H9 (cell line): Measurements from ENCODE around the gene SLC38A1. TPM values are rescaled to one million over a fixed set of nuclear protein-coding genes. Genes with fewer than 3 reads are reported as not detected.

ENCODE experiments used
- DNase-seq: peaks from one replicate; pipeline ENCODE4 v3.0.0-alpha.2; 2017
- H2AFZ ChIP-seq: one replicate; pipeline ENCODE4 v1.6.1; 2013; ENCODE audit warnings: mild to moderate bottlenecking, low read length, control low read depth, moderate library complexity
- H2AK5ac ChIP-seq: 2 replicates; pipeline ENCODE4 v1.6.1; 2013; ENCODE audit warnings: low read length, control low read depth, mixed read lengths; ENCODE audit not compliant: insufficient read length
- H2BK120ac ChIP-seq: one replicate; pipeline ENCODE4 v1.6.1; 2013; ENCODE audit warnings: low read depth, mild to moderate bottlenecking, low read length, control low read depth, inconsistent platforms; ENCODE audit not compliant: poor library complexity, severe bottlenecking
- H2BK12ac ChIP-seq: 2 replicates; pipeline ENCODE4 v1.6.1; 2013; ENCODE audit warnings: low read length, control low read depth, mixed read lengths, low read depth; ENCODE audit not compliant: insufficient read length
- H2BK15ac ChIP-seq: 2 replicates; pipeline ENCODE4 v1.6.1; 2013; ENCODE audit warnings: low read depth, low read length, control low read depth
- H2BK20ac ChIP-seq: one replicate; pipeline ENCODE4 v1.6.1; 2013; ENCODE audit warnings: low read depth, mild to moderate bottlenecking, low read length, control low read depth, inconsistent platforms; ENCODE audit not compliant: poor library complexity, severe bottlenecking
- H2BK5ac ChIP-seq: 2 replicates; pipeline ENCODE4 v1.6.1; 2013; ENCODE audit warnings: low read length, control low read depth, mixed read lengths; ENCODE audit not compliant: insufficient read length
- H3K14ac ChIP-seq: 2 replicates; pipeline ENCODE4 v1.6.1; 2013; ENCODE audit warnings: low read length, control low read depth; ENCODE audit not compliant: insufficient read depth
- H3K18ac ChIP-seq: 2 replicates; pipeline ENCODE4 v1.6.1; 2013; ENCODE audit warnings: low read depth, mild to moderate bottlenecking, mixed read lengths, low read length, control low read depth; ENCODE audit not compliant: insufficient read length
- H3K23ac ChIP-seq: 2 replicates; pipeline ENCODE4 v1.6.1; 2013; ENCODE audit warnings: low read length, control low read depth, mixed read lengths, low read depth; ENCODE audit not compliant: insufficient read length
- H3K23me2 ChIP-seq: 2 replicates; pipeline ENCODE4 v1.6.1; 2013; ENCODE audit warnings: low read depth, mild to moderate bottlenecking, mixed read lengths, low read length, control low read depth; ENCODE audit not compliant: insufficient read length, poor library complexity, severe bottlenecking
- H3K27ac ChIP-seq: 2 replicates; pipeline ENCODE4 v1.5.1; 2013; ENCODE audit warnings: low read length, control low read depth, mixed read lengths, low read depth; ENCODE audit not compliant: insufficient read length
- H3K27me3 ChIP-seq: 2 replicates; pipeline ENCODE4 v1.6.1; 2013; ENCODE audit warnings: low read length, control low read depth, inconsistent platforms; ENCODE audit not compliant: insufficient read depth
- H3K4ac ChIP-seq: 2 replicates; pipeline ENCODE4 v1.6.1; 2013; ENCODE audit warnings: low read depth, mild to moderate bottlenecking, control low read depth, inconsistent platforms, low read length, moderate library complexity
- H3K4me1 ChIP-seq: 2 replicates; pipeline ENCODE4 v1.6.1; 2013; ENCODE audit warnings: low read length, control low read depth, inconsistent platforms; ENCODE audit not compliant: insufficient read depth
- H3K4me2 ChIP-seq: 2 replicates; pipeline ENCODE4 v1.6.1; 2013; ENCODE audit warnings: low read length, control low read depth, mixed read lengths; ENCODE audit not compliant: insufficient read length, insufficient read depth
- H3K56ac ChIP-seq: 2 replicates; pipeline ENCODE4 v1.6.1; 2013; ENCODE audit warnings: low read depth, mild to moderate bottlenecking, mixed read lengths, low read length, control low read depth; ENCODE audit not compliant: insufficient read length
- H3K79me1 ChIP-seq: 2 replicates; pipeline ENCODE4 v1.6.1; 2013; ENCODE audit warnings: low read depth, mild to moderate bottlenecking, moderate library complexity, low read length, control low read depth, inconsistent platforms; ENCODE audit not compliant: insufficient read depth, poor library complexity, severe bottlenecking
- H3K79me2 ChIP-seq: 2 replicates; pipeline ENCODE4 v1.6.1; 2013; ENCODE audit warnings: low read length, control low read depth, inconsistent platforms; ENCODE audit not compliant: insufficient read depth
- H3K9ac ChIP-seq: 2 replicates; pipeline ENCODE4 v1.6.1; 2013; ENCODE audit warnings: low read length, control low read depth, mixed read lengths; ENCODE audit not compliant: insufficient read length; ENCODE audit errors: extremely low read depth
- H3K9me3 ChIP-seq: one replicate; pipeline ENCODE4 v1.6.1; 2013; ENCODE audit warnings: low read depth, low read length, inconsistent platforms; ENCODE audit not compliant: control insufficient read depth
- H3T11ph ChIP-seq: one replicate; pipeline ENCODE4 v1.6.1; 2013; ENCODE audit warnings: mild to moderate bottlenecking, low read length, control low read depth, inconsistent platforms
- H4K20me1 ChIP-seq: one replicate; pipeline ENCODE4 v1.6.1; 2013; ENCODE audit not compliant: control insufficient read depth, insufficient read length, insufficient read depth
- H4K5ac ChIP-seq: 2 replicates; pipeline ENCODE4 v1.6.1; 2013; ENCODE audit warnings: low read depth, mild to moderate bottlenecking, mixed read lengths, low read length, control low read depth; ENCODE audit not compliant: insufficient read length
- H4K8ac ChIP-seq: replicated peaks from 2 replicates; pipeline ENCODE4 v1.6.1; 2013; ENCODE audit warnings: low read length, control low read depth, mixed read lengths, low read depth; ENCODE audit not compliant: insufficient read length
- H4K91ac ChIP-seq: 2 replicates; pipeline ENCODE4 v1.6.1; 2013; ENCODE audit warnings: low read depth, mild to moderate bottlenecking, moderate library complexity, mixed read lengths, low read length, control low read depth; ENCODE audit not compliant: insufficient read length
- H3K27ac Mint-ChIP-seq, 3 experiments: 2 replicates in 2 of 3; 3 replicates in 1 of 3; pipeline ENCODE4 v1.8.0; 2020 to 2021; ENCODE audit warnings: mixed read lengths in 3 of 3, mild to moderate bottlenecking in 1 of 3, moderate library complexity in 1 of 3
- H3K27me3 Mint-ChIP-seq: 2 replicates; pipeline ENCODE4 v1.8.0; 2021; ENCODE audit warnings: low read depth, mild to moderate bottlenecking, moderate library complexity, mixed read lengths
- H3K36me3 Mint-ChIP-seq, 3 experiments: 2 replicates in 2 of 3; 3 replicates in 1 of 3; pipeline ENCODE4 v1.8.0; 2020 to 2021; ENCODE audit warnings: low read depth in 3 of 3, mixed read lengths in 3 of 3; ENCODE audit not compliant: insufficient read depth in 1 of 3
- H3K4me1 Mint-ChIP-seq, 2 experiments: 2 replicates each; pipeline ENCODE4 v1.8.0; 2020; ENCODE audit warnings: mixed read lengths in 2 of 2
- H3K4me3 Mint-ChIP-seq, 2 experiments: 2 replicates in 1 of 2; 3 replicates in 1 of 2; pipeline ENCODE4 v1.8.0; 2020 to 2021; ENCODE audit warnings: mild to moderate bottlenecking in 2 of 2, mixed read lengths in 2 of 2, moderate library complexity in 1 of 2
- H3K9me3 Mint-ChIP-seq, 2 experiments: 2 replicates in 1 of 2; 3 replicates in 1 of 2; pipeline ENCODE4 v1.8.0; 2020; ENCODE audit warnings: mild to moderate bottlenecking in 2 of 2, mixed read lengths in 2 of 2, moderate library complexity in 1 of 2
- WGBS: extraction: QIAGEN DNeasy Blood & Tissue Kit; methylation state at CpG from one replicate; pipeline ENCODE4 v1.1.7; 2013; ENCODE audit warnings: missing lambda C conversion rate, low lambda C conversion rate, mixed read lengths; ENCODE audit not compliant: insufficient read length; ENCODE audit errors: extremely low coverage; 5-methylcytosine and 5-hydroxymethylcytosine counted together
- total RNA-seq: library from RNA; stranded (reverse); gene quantifications from 2 replicates; pipeline ENCODE4 v1.2.1, GENCODE V29; 2021
- TF ChIP-seq, protein P1 (sequence below): fragments of 200-600 bp; sonication (generic); conservative IDR thresholded peaks from 3 replicates; pipeline ENCODE4 v1.8.0; 2021; ENCODE audit warnings: antibody characterized with exemption, mild to moderate bottlenecking

The SLC38A1 gene
- total RNA-seq, 1 experiment from 2014 or later = 216 TPM

- H3K4me3 Mint-ChIP-seq = no peak overlapping the region
- no peak overlapping the region for H2BK12ac ChIP-seq
Measured at GRCh38 chr12:46200551-46200950, 68.3 kb downstream of the SLC38A1 start.

More at GRCh38 chr12:46200551-46200950, 68.3 kb downstream of the SLC38A1 start:
- Histone ChIP-seq H3T11ph (no peak overlapping the region), H4K91ac (no peak overlapping the region), H2BK20ac (no peak overlapping the region), H3K14ac (no peak overlapping the region), H3K27me3 (no peaks in the 10 kb centered on the region), H4K5ac (no peak overlapping the region), H3K79me1 (no peaks in the 10 kb centered on the region), H3K23me2 (no peaks in the 10 kb centered on the region), H3K79me2 (no peaks in the 10 kb centered on the region), H2BK5ac (no peak overlapping the region), H2BK15ac (no peak overlapping the region), H2AFZ (no peak overlapping the region), H4K20me1 (no peaks in the 10 kb centered on the region), H4K8ac (no peak overlapping the region), H2AK5ac (no peak overlapping the region), H3K4ac (no peak overlapping the region), H3K9ac (no peak overlapping the region), H2BK120ac (no peak overlapping the region), H3K23ac (no peak overlapping the region), H3K56ac (no peak overlapping the region), H3K9me3 (peaks cover 19% of the 10 kb centered on the region), H3K27ac (no peak overlapping the region), H3K18ac (no peak overlapping the region), H3K4me1 (no peaks in the 10 kb centered on the region), H3K4me2 (no peak overlapping the region)
- Mint-ChIP-seq H3K9me3 (peaks cover 23 to 32% of the 10 kb centered on the region in 2 experiments), H3K27ac (no peak overlapping the region), H3K36me3 (peaks cover 93 to 97% (median 95%) of the 10 kb centered on the region in 3 experiments), H3K27me3 (no peaks in the 10 kb centered on the region), H3K4me1 (no peaks in the 10 kb centered on the region)
- TF ChIP-seq, protein P1, sequence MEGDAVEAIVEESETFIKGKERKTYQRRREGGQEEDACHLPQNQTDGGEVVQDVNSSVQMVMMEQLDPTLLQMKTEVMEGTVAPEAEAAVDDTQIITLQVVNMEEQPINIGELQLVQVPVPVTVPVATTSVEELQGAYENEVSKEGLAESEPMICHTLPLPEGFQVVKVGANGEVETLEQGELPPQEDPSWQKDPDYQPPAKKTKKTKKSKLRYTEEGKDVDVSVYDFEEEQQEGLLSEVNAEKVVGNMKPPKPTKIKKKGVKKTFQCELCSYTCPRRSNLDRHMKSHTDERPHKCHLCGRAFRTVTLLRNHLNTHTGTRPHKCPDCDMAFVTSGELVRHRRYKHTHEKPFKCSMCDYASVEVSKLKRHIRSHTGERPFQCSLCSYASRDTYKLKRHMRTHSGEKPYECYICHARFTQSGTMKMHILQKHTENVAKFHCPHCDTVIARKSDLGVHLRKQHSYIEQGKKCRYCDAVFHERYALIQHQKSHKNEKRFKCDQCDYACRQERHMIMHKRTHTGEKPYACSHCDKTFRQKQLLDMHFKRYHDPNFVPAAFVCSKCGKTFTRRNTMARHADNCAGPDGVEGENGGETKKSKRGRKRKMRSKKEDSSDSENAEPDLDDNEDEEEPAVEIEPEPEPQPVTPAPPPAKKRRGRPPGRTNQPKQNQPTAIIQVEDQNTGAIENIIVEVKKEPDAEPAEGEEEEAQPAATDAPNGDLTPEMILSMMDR = no peak
- WGBS = no CpG with 5 or more reads among the region's 3 CpGs
- no peak for DNase-seq
